GDM1 (cell line): Measurements from ENCODE around the gene ZNF155.
A peak's percentile ranks its signal among the peaks of the same experiment; 100 is the strongest.

Source experiments
- DNase-seq: peaks from one replicate; lab custom pipeline; 2025; lab: John Stamatoyannopoulos, UW

The ZNF155 gene

DNA sequence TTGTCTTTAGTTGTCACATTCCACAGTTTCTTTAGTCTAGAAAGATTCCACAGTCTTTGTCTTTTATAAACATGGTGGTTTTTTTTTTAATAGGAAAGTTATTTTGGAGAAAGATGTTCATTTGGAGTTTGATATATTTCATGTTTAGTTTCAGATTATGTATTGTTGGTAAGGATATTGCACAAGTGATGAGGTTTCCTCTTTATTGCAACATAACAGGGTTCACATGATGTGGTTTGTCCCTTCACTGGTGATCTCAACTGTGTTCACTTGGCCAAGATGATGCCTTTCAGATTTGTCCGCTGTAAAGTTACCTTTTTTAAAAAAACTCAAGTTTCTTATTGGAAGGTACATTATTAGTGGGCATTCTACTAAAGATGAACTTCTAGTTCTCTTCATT is 22.0 kb downstream of the ZNF155 start:
- DNase-seq, result no peak

DNA sequence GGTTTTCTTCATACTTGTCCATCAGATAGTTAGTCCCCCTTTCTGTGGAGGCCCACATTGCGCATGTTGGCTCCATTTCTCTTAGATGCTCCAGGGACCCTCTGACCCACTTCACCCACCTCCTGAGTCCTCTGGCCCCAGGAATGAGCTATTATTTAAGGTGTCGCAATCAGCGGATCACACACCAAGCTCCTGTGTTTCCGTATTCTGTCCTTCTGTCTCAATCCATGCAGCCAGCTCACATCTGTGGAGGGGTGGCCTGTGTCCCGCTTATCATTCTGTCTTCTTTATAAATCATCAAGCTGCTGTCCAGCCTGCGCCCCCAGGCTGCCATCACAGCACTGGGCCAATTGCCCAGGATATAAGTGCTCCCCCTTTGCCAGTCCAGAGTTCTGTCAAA is 23.5 kb downstream of the ZNF155 start:
- no peak for DNase-seq

- no peak for DNase-seq
Measured at GRCh38 chr19:44010468-44010867, 26.5 kb downstream of the ZNF155 start.

GRCh38 chr19:44019498-44019897 is 35.5 kb downstream of the ZNF155 start:
- DNase-seq, result no peak

- DNase-seq, result no peak
Measured at GRCh38 chr19:44021221-44021620, 37.2 kb downstream of the ZNF155 start.

DNA sequence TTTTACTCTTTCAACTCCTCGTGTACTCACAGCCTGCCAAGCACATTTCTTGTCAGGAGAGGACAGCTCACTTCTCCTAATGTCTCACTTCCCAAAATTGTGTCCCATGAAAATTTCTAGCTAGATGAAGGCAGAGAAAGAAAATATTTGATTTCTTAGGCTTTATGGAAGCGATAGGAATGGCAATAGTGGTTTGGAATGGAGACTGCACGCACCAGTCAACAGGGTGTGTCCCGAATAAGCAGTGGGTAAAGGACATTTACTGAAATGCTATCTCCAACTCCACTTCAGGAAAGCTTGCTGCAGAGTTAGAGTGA is 40.9 kb downstream of the ZNF155 start:
- no peak for DNase-seq

- peak; percentile 74 for DNase-seq
Measured at GRCh38 chr19:44025217-44025936, 41.4 kb downstream of the ZNF155 start, which contains the start of gene ZNF222. TSS of gene ZNF222 (plus strand) at chr19:44025379. CDS start at chr19:44025437, 58 bp downstream.

GRCh38 chr19:44026622-44027021 is 42.6 kb downstream of the ZNF155 start:
- DNase-seq, result no peak

DNA sequence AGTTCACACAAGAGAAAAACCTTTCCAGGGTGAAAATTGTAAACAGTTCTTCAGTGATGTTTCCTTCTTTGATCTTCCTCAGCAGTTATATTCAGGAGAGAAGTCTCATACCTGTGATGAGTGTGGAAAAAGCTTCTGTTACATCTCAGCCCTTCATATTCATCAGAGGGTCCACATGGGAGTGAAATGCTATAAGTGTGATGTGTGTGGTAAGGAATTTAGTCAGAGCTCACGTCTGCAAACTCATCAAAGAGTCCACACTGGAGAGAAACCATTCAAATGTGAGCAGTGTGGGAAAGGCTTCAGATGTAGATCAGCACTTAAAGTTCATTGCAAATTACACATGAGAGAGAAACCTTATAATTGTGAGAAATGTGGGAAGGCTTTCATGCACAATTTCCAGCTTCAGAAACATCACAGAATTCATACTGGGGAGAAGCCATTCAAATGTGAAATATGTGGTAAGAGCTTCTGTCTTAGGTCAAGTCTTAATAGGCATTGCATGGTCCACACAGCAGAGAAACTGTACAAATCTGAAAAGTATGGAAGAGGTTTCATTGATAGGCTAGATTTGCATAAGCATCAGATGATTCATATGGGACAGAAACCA is 48.1 kb downstream of the ZNF155 start:
- no peak for DNase-seq

GRCh38 chr19:44042147-44042546 is 58.2 kb downstream of the ZNF155 start:
- DNase-seq, result no peak
